H1 (cell line): ENCODE results near the gene P2RY13. TPM values are rescaled to one million over a fixed set of nuclear protein-coding genes. Genes with fewer than 3 reads are reported as not detected.

Experiments
- CTCF ChIA-PET: fragments of 300-600 bp; sonication (Branson Sonifier 250); formaldehyde crosslinking; loops from one replicate; lab custom pipeline; 2021; ENCODE audit not compliant: partially characterized antibody; lab: Charles Lee
- POLR2A ChIA-PET: fragments of 300-600 bp; sonication (Branson Sonifier 250); formaldehyde crosslinking; loops from one replicate; lab custom pipeline; 2021; ENCODE audit warnings: inconsistent platforms; ENCODE audit not compliant: partially characterized antibody; lab: Charles Lee
- DNase-seq, 2 experiments: peaks; one replicate each; pipeline versions ENCODE4 v3.0.0 to v3.0.0-alpha.2; 2010 to 2022; ENCODE audit warnings: low spot score in 2 of 2, low read depth in 1 of 2, mixed read lengths in 1 of 2
- FAIRE-seq: peaks from 2 replicates; lab custom pipeline; 2011; peaks lifted over from hg19 to GRCh38; lab: Jason Lieb, UNC
- H2AFZ ChIP-seq: 2 replicates; pipeline ENCODE4 v1.8.1; 2012; ENCODE audit warnings: low read length, inconsistent platforms
- H2AK5ac ChIP-seq: 2 replicates; pipeline ENCODE4 v1.6.1; 2013; ENCODE audit warnings: low read depth, low read length
- H2BK120ac ChIP-seq: replicated peaks from 2 replicates; pipeline ENCODE3; 2013; ENCODE audit warnings: low read depth, low read length, inconsistent platforms
- H2BK12ac ChIP-seq: 2 replicates; pipeline ENCODE4 v1.6.1; 2013; ENCODE audit warnings: low read depth, low read length
- H2BK15ac ChIP-seq: 2 replicates; pipeline ENCODE4 v1.6.1; 2013; ENCODE audit warnings: low read length
- H2BK20ac ChIP-seq: 2 replicates; pipeline ENCODE4 v1.6.1; 2013; ENCODE audit warnings: low read length
- H2BK5ac ChIP-seq: 2 replicates; pipeline ENCODE4 v1.6.1; 2013; ENCODE audit warnings: low read depth, low read length
- H3K14ac ChIP-seq: 2 replicates; pipeline ENCODE4 v1.6.1; 2013; ENCODE audit warnings: inconsistent platforms; ENCODE audit not compliant: insufficient read length
- H3K18ac ChIP-seq: 2 replicates; pipeline ENCODE4 v1.6.1; 2013; ENCODE audit warnings: low read length; ENCODE audit errors: extremely low read depth
- H3K23ac ChIP-seq: 2 replicates; pipeline ENCODE4 v1.6.1; 2013; ENCODE audit warnings: inconsistent platforms; ENCODE audit not compliant: insufficient read length
- H3K23me2 ChIP-seq: 2 replicates; pipeline ENCODE4 v1.6.1; 2013; ENCODE audit warnings: low read depth, low read length
- H3K27ac ChIP-seq: 2 replicates; pipeline ENCODE4 v1.6.1; 2011; ENCODE audit warnings: low read depth, low read length, inconsistent platforms
- H3K27me3 ChIP-seq, 4 experiments: replicated peaks in 1 of 4; 1 replicate in 1 of 4; 2 replicates in 3 of 4; pipeline versions ENCODE4 v1.6.1 to v1.8.1; 2011 to 2013; ENCODE audit warnings: low read length in 3 of 4, mild to moderate bottlenecking in 3 of 4, inconsistent platforms in 2 of 4, mixed read lengths in 2 of 4, moderate library complexity in 1 of 4; ENCODE audit not compliant: control insufficient read depth in 3 of 4, insufficient read depth in 3 of 4; ENCODE audit errors: extremely low read depth in 1 of 4
- H3K36me3 ChIP-seq, 4 experiments: 2 replicates each; pipeline versions ENCODE4 v1.6.1 to v1.8.1; 2011 to 2013; ENCODE audit warnings: mild to moderate bottlenecking in 4 of 4, low read length in 3 of 4, moderate library complexity in 2 of 4, control low read depth in 1 of 4, inconsistent platforms in 1 of 4; ENCODE audit not compliant: insufficient read depth in 4 of 4, control insufficient read depth in 2 of 4
- H3K4ac ChIP-seq: replicated peaks from 2 replicates; pipeline ENCODE3; 2013; ENCODE audit warnings: low read length, low read depth, mixed read lengths, inconsistent platforms; ENCODE audit not compliant: insufficient read length
- H3K4me1 ChIP-seq, 4 experiments: replicated peaks in 1 of 4; 1 replicate in 1 of 4; 2 replicates in 3 of 4; pipeline versions ENCODE4 v1.6.1 to v1.8.1; 2011 to 2013; ENCODE audit warnings: low read length in 3 of 4, inconsistent platforms in 2 of 4, mixed read lengths in 1 of 4; ENCODE audit not compliant: insufficient read depth in 4 of 4, control insufficient read depth in 3 of 4
- H3K4me2 ChIP-seq, 2 experiments: 2 replicates each; pipeline versions ENCODE4 v1.6.1 to v1.8.1; 2011 to 2013; ENCODE audit warnings: low read depth in 2 of 2, low read length in 2 of 2, control low read depth in 1 of 2, inconsistent platforms in 1 of 2, mild to moderate bottlenecking in 1 of 2; ENCODE audit not compliant: insufficient read depth in 1 of 2
- H3K4me3 ChIP-seq, 4 experiments: fragments of 200-600, 300-600 bp in 1 of 4; sonication (generic), shearing (Covaris generic), sonication (Bioruptor Twin) in 1 of 4; 2 replicates each; pipeline versions ENCODE4 v1.5.1 to v1.8.1; 2011 to 2016; ENCODE audit warnings: low read length in 4 of 4, low read depth in 3 of 4, control low read depth in 2 of 4, inconsistent platforms in 2 of 4, mild to moderate bottlenecking in 2 of 4, mixed read lengths in 1 of 4, moderate library complexity in 1 of 4; ENCODE audit not compliant: insufficient read depth in 2 of 4; ENCODE audit errors: extremely low read depth in 1 of 4
- H3K56ac ChIP-seq: replicated peaks from 2 replicates; pipeline ENCODE3; 2013; ENCODE audit warnings: low read depth, mild to moderate bottlenecking, mixed read lengths, low read length, inconsistent platforms; ENCODE audit not compliant: insufficient read length
- H3K79me1 ChIP-seq: 2 replicates; pipeline ENCODE4 v1.6.1; 2013; ENCODE audit warnings: low read depth, low read length, control low read depth
- H3K79me2 ChIP-seq, 2 experiments: 2 replicates each; pipeline versions ENCODE4 v1.6.1 to v1.8.1; 2012 to 2013; ENCODE audit warnings: low read length in 2 of 2, mild to moderate bottlenecking in 2 of 2, inconsistent platforms in 1 of 2; ENCODE audit not compliant: insufficient read depth in 2 of 2, control insufficient read depth in 1 of 2
- H3K9ac ChIP-seq, 4 experiments: replicated peaks in 1 of 4; 1 replicate in 1 of 4; 2 replicates in 3 of 4; pipeline versions ENCODE4 v1.6.1 to v1.8.1; 2011 to 2013; ENCODE audit warnings: low read depth in 3 of 4, low read length in 3 of 4, control low read depth in 2 of 4, mild to moderate bottlenecking in 2 of 4, moderate library complexity in 2 of 4, inconsistent platforms in 1 of 4; ENCODE audit errors: extremely low read depth in 1 of 4
- H3K9me3 ChIP-seq, 2 experiments: 2 replicates each; pipeline versions ENCODE4 v1.6.1 to v1.8.1; 2012 to 2013; ENCODE audit warnings: mild to moderate bottlenecking in 2 of 2, moderate library complexity in 2 of 2, control low read depth in 1 of 2, inconsistent platforms in 1 of 2, low read depth in 1 of 2, low read length in 1 of 2, mixed read lengths in 1 of 2; ENCODE audit not compliant: insufficient read depth in 2 of 2
- H4K20me1 ChIP-seq, 2 experiments: replicated peaks in 1 of 2; 2 replicates each; pipeline versions ENCODE3 to v1.8.1; 2011 to 2013; ENCODE audit warnings: inconsistent platforms in 2 of 2, low read length in 2 of 2, mild to moderate bottlenecking in 1 of 2; ENCODE audit not compliant: insufficient read depth in 2 of 2, control insufficient read depth in 1 of 2
- H4K5ac ChIP-seq: 2 replicates; pipeline ENCODE4 v1.6.1; 2013; ENCODE audit warnings: low read length, low read depth, mixed read lengths, inconsistent platforms; ENCODE audit not compliant: insufficient read length
- H4K8ac ChIP-seq: 2 replicates; pipeline ENCODE4 v1.8.0; 2013; ENCODE audit warnings: mild to moderate bottlenecking, moderate library complexity, low read length, inconsistent platforms; ENCODE audit not compliant: insufficient read depth; ENCODE audit errors: extremely low read depth
- H4K91ac ChIP-seq: replicated peaks from 2 replicates; pipeline ENCODE3; 2013; ENCODE audit warnings: low read length, mixed read lengths, inconsistent platforms; ENCODE audit not compliant: insufficient read length
- BACH1 ChIP-seq: IDR thresholded peaks from 2 replicates; pipeline ENCODE4 v1.6.1; 2012; ENCODE audit warnings: low read length, improper control_type of control experiment
- JUND ChIP-seq: IDR thresholded peaks from 2 replicates; pipeline ENCODE4 v1.6.1; 2011; ENCODE audit warnings: mild to moderate bottlenecking, improper control_type of control experiment, low read length
- POLR2A ChIP-seq, 2 experiments: IDR thresholded peaks; 1 replicate in 1 of 2; 2 replicates in 1 of 2; pipeline ENCODE4 v1.6.1; 2011; ENCODE audit warnings: low read depth in 2 of 2, low read length in 2 of 2, mild to moderate bottlenecking in 2 of 2; ENCODE audit errors: control extremely low read depth in 1 of 2
- WGBS, 2 experiments: shearing (Covaris generic) in 1 of 2; methylation state at CpG; one replicate each; pipeline versions ENCODE4 v1.1.6 to v1.1.7; 2013 to 2015; ENCODE audit warnings: low lambda C conversion rate in 2 of 2, mixed read lengths in 2 of 2, inconsistent platforms in 1 of 2, low coverage in 1 of 2, missing lambda C conversion rate in 1 of 2; ENCODE audit not compliant: insufficient replicate concordance in 2 of 2, insufficient coverage in 1 of 2, insufficient read length in 1 of 2; ENCODE audit errors: extremely low coverage in 1 of 2, missing lambda C conversion rate in 1 of 2; 5-methylcytosine and 5-hydroxymethylcytosine counted together
- polyA plus RNA-seq, 7 experiments: library from polyadenylated mRNA; depleted of rRNA in 3 of 7; stranded (reverse) in 5 of 7; unstranded in 2 of 7; fragments of >200 nt in 5 of 7; fragments of 200-250 nt in 2 of 7; gene quantifications; 1 replicate in 5 of 7; 2 replicates in 1 of 7; 4 replicates in 1 of 7; pipeline versions ENCODE4 v1.2.1 to v1.2.3, GENCODE V29; 2011 to 2013; ENCODE audit warnings: missing spikeins in 2 of 7, mixed read lengths in 2 of 7
- total RNA-seq: library from RNA; stranded (reverse); fragmentation: NEBNext Ultra II Directional; extraction: Animal tissue kit (Norgen Biotek cat#: 25700); gene quantifications from 2 replicates; pipeline ENCODE4 v1.2.1, GENCODE V29; 2021
- TF ChIP-seq, protein P1 (sequence below): IDR thresholded peaks from 2 replicates; pipeline ENCODE4 v1.6.1; 2012; ENCODE audit warnings: low read length, inconsistent platforms

P2RY13 gene
- total and polyA plus RNA-seq, 2 of the 8 experiments (the other 6 are each of a cell fraction or from before 2014, with no cell fraction given), result not detected

GRCh38 chr3:151362751-151363174 is 33.4 kb upstream of the P2RY13 start:
- POLR2A ChIA-PET, result no interaction called here
- H3K4ac ChIP-seq, result no peak overlapping the region
- no peak overlapping the region for H2BK15ac ChIP-seq
- H2AK5ac ChIP-seq, result no peak overlapping the region
- H3K36me3 ChIP-seq, result peaks cover 0 to 8% (median 0%) of the 10 kb centered on the region in 4 experiments; a peak in 1 of 8 replicates
- no peak overlapping the region for H2BK120ac ChIP-seq
- no peaks in the 10 kb centered on the region for H3K27me3 ChIP-seq
- no peak overlapping the region for H4K91ac ChIP-seq
- no peak overlapping the region for H3K9ac ChIP-seq
- H4K5ac ChIP-seq, result no peak overlapping the region
- H2AFZ ChIP-seq, result no peak overlapping the region
- no peak overlapping the region for H2BK20ac ChIP-seq
- H4K8ac ChIP-seq, result no peak overlapping the region
- H3K14ac ChIP-seq, result no peak overlapping the region
- FAIRE-seq, result no peak
- H3K4me1 ChIP-seq, result peaks cover 0 to 5% (median under 1%) of the 10 kb centered on the region in 4 experiments; a peak in 1 of 7 replicates
- TF ChIP-seq POLR2A (IDR thresholded peaks at IDR 0.05; ENCODE audit: control extremely low read depth in 1 of 2, low read depth in 2 of 2, low read length in 2 of 2) (no peak), JUND (no peak), BACH1 (no peak)
- TF ChIP-seq, protein P1, sequence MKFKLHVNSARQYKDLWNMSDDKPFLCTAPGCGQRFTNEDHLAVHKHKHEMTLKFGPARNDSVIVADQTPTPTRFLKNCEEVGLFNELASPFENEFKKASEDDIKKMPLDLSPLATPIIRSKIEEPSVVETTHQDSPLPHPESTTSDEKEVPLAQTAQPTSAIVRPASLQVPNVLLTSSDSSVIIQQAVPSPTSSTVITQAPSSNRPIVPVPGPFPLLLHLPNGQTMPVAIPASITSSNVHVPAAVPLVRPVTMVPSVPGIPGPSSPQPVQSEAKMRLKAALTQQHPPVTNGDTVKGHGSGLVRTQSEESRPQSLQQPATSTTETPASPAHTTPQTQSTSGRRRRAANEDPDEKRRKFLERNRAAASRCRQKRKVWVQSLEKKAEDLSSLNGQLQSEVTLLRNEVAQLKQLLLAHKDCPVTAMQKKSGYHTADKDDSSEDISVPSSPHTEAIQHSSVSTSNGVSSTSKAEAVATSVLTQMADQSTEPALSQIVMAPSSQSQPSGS, result no peak
- TF ChIP-seq, all 59 proteins: peak for 0
- Histone ChIP-seq H2BK12ac (no peak overlapping the region), H3K9me3 (no peaks in the 10 kb centered on the region), H3K56ac (no peak overlapping the region), H3K23me2 (no peaks in the 10 kb centered on the region), H3K79me2 (no peaks in the 10 kb centered on the region), H3K4me3 (no peak overlapping the region), H4K20me1 (no peaks in the 10 kb centered on the region), H3K27ac (no peak overlapping the region), H3K23ac (no peak overlapping the region), H3K18ac (no peak overlapping the region), H3K79me1 (no peaks in the 10 kb centered on the region), H2BK5ac (no peak overlapping the region), H3K4me2 (no peak overlapping the region)
- DNase-seq, result no peak
- 91% methylated on average over 3 of the region's 3 CpGs; no CpG with 5 or more reads in 1 of the 2 experiments for WGBS, 2 experiments
- CTCF ChIA-PET, result interaction anchor here (0.9 to 1.2 kb wide), 3 partner anchors 14 to 432 kb away, joined by 3 read pairs; no protein-coding TSS in a partner anchor
